GF-D8 (cell line): ENCODE measurements around the gene CEBPE.
A peak's percentile ranks its signal among the peaks of the same experiment; 100 is the strongest.

Experiments used
- DNase-seq: peaks from one replicate; lab custom pipeline; 2025; lab: John Stamatoyannopoulos, UW

Gene CEBPE

GRCh38 chr14:23118506-23119362 lies at the start of gene CEBPE:
TSS of gene CEBPE (minus strand) at chr14:23119255. CDS start at chr14:23119091, 164 bp downstream.
- peak; percentile 89 for DNase-seq

GRCh38 chr14:23168246-23168645 lies 49.2 kb upstream of the CEBPE start:
- DNase-seq = no peak

- no peak for DNase-seq
These were observed 48.2 kb upstream of the CEBPE start for GRCh38 chr14:23167116-23167847.

- no peak for DNase-seq
These were observed 45.9 kb upstream of the CEBPE start for GRCh38 chr14:23164949-23165348.

- DNase-seq = no peak
These were observed 45.2 kb upstream of the CEBPE start for GRCh38 chr14:23164250-23164649.

GRCh38 chr14:23163830-23164229 lies 44.8 kb upstream of the CEBPE start:
- no peak for DNase-seq

- no peak for DNase-seq
These were observed 43.7 kb upstream of the CEBPE start for GRCh38 chr14:23162800-23163199.

GRCh38 chr14:23162005-23162404 lies 43.0 kb upstream of the CEBPE start:
- DNase-seq = no peak

- DNase-seq = no peak
These were observed 42.0 kb upstream of the CEBPE start for GRCh38 chr14:23160924-23161522.

- no peak for DNase-seq
These were observed 40.5 kb upstream of the CEBPE start for GRCh38 chr14:23159532-23159931.

- DNase-seq = no peak
These were observed 39.7 kb upstream of the CEBPE start for GRCh38 chr14:23158779-23159178.

GRCh38 chr14:23154964-23155587 lies 36.0 kb upstream of the CEBPE start:
- DNase-seq = no peak

- DNase-seq = peak; percentile 65
These were observed 35.1 kb upstream of the CEBPE start for GRCh38 chr14:23153851-23154796.

- no peak for DNase-seq
These were observed 32.3 kb upstream of the CEBPE start for GRCh38 chr14:23151342-23151741.

- no peak for DNase-seq
These were observed 30.7 kb upstream of the CEBPE start for GRCh38 chr14:23149745-23150144.

- DNase-seq = no peak
These were observed 29.7 kb upstream of the CEBPE start for GRCh38 chr14:23148591-23149249.

- no peak for DNase-seq
These were observed 28.6 kb upstream of the CEBPE start for GRCh38 chr14:23147676-23148075.

GRCh38 chr14:23146980-23147379 lies 27.9 kb upstream of the CEBPE start:
- DNase-seq = no peak

- DNase-seq = no peak
These were observed 27.4 kb upstream of the CEBPE start for GRCh38 chr14:23146351-23146910.

- no peak for DNase-seq
These were observed 26.8 kb upstream of the CEBPE start for GRCh38 chr14:23145794-23146350.
